HepG2 (cell line): ENCODE results near the gene CDK6. TPM values are rescaled to one million over a fixed set of nuclear protein-coding genes. Genes with fewer than 3 reads are reported as not detected.

Experiments used
- AGO2 ChIP-seq: fragments of 200-400 bp; formaldehyde crosslinking; optimal IDR thresholded peaks from 2 replicates; pipeline ENCODE3; 2017; ENCODE audit warnings: mild to moderate bottlenecking, low read depth, low read length, moderate library complexity
- ARID5B ChIP-seq: IDR thresholded peaks from 2 replicates; pipeline ENCODE4 v1.4.0; 2020; ENCODE audit warnings: mild to moderate bottlenecking, missing genetic modification reagents
- ATF4 ChIP-seq, 2 experiments: fragments of 450-650 bp in 1 of 2; sonication (generic) in 1 of 2; formaldehyde crosslinking; IDR thresholded peaks; 2 replicates each; pipeline versions ENCODE4 v1.5.0 to v1.8.0; 2020 to 2022; ENCODE audit warnings: mild to moderate bottlenecking in 1 of 2, missing genetic modification reagents in 1 of 2
- FOXP4 ChIP-seq: sonication (generic); formaldehyde crosslinking; IDR thresholded peaks from 2 replicates; pipeline ENCODE4 v1.4.0; 2020; ENCODE audit warnings: missing genetic modification reagents
- GTF2F1 ChIP-seq: fragments of 150-350 bp; IDR thresholded peaks from 2 replicates; pipeline ENCODE4 v1.6.1; 2014; ENCODE audit warnings: low read length
- JUND ChIP-seq: sonication (generic); formaldehyde crosslinking; IDR thresholded peaks from 2 replicates; pipeline ENCODE4 v1.8.0; 2022; ENCODE audit warnings: mild to moderate bottlenecking, missing genetic modification reagents
- MAFK ChIP-seq, 2 experiments: IDR thresholded peaks in 1 of 2; conservative IDR thresholded peaks in 1 of 2; 2 replicates each; pipeline ENCODE4 v1.6.1; 2011; ENCODE audit warnings: improper control_type of control experiment in 2 of 2, low read length in 2 of 2
- PRMT3 ChIP-seq: sonication (generic); formaldehyde crosslinking; IDR thresholded peaks from 2 replicates; pipeline ENCODE4 v1.8.1; 2022; ENCODE audit warnings: low read depth, mild to moderate bottlenecking, moderate library complexity, missing genetic modification reagents, borderline replicate concordance
- SAFB2 ChIP-seq: sonication (generic); formaldehyde crosslinking; IDR thresholded peaks from 2 replicates; pipeline ENCODE4 v1.5.1; 2020; ENCODE audit warnings: missing genetic modification reagents, low read depth, mild to moderate bottlenecking, borderline replicate concordance
- ZNF687 ChIP-seq: sonication (generic); formaldehyde crosslinking; IDR thresholded peaks from 2 replicates; pipeline ENCODE4 v1.5.1; 2020; ENCODE audit warnings: mild to moderate bottlenecking, missing genetic modification reagents, moderate library complexity
- polyA plus RNA-seq, 8 experiments: library from polyadenylated mRNA; depleted of rRNA in 3 of 8; stranded (reverse) in 7 of 8; unstranded in 1 of 8; fragments of >200 nt; fragmentation: Illumina TruSeq in 4 of 8; extraction: Trizol in 4 of 8; gene quantifications; 2 replicates each; pipeline versions ENCODE4 v1.2.1 to v1.2.3, GENCODE V29; 2011 to 2016; ENCODE audit warnings: low read depth in 4 of 8, missing spikeins in 1 of 8, mixed read lengths in 1 of 8; ENCODE audit not compliant: insufficient read depth in 1 of 8
- total RNA-seq, 5 experiments: library from RNA; depleted of rRNA; stranded (reverse); fragments of >200 nt; fragmentation: Illumina TruSeq; extraction: Trizol; gene quantifications; 2 replicates each; pipeline ENCODE4 v1.2.3, GENCODE V29; 2016; ENCODE audit warnings: low read depth in 1 of 5

CDK6 gene
- total and polyA plus RNA-seq, 2 of the 13 experiments (the other 11 are each of a cell fraction or from before 2014, with no cell fraction given), result 34.6 to 90.8 TPM

GRCh38 chr7:92682903-92683539, 153.4 kb downstream of the CDK6 start (continued):
- no peak for TF ChIP-seq ZNF687 (CRISPR knock-in tag)
- TF ChIP-seq JUND, result no peak
- TF ChIP-seq ATF4 (CRISPR knock-in tag; IDR thresholded peaks at IDR 0.05), result no peak
- no peak for TF ChIP-seq MAFK (conservative IDR thresholded peaks at IDR 0.05 in 1 of 2, IDR thresholded peaks at IDR 0.05 in 1 of 2; ENCODE audit: low read length in 2 of 2)
- no peak for TF ChIP-seq PRMT3 (CRISPR knock-in tag)
- no peak for TF ChIP-seq GTF2F1
- TF ChIP-seq FOXP4, result 0 out of 2 replicates have a peak, but pooled peaks have one; percentile 41
- peak; percentile 73; the same call in 1 of the 2 replicates for TF ChIP-seq ARID5B (CRISPR knock-in tag)
- TF ChIP-seq SAFB2, result no peak
- TF ChIP-seq AGO2, result no peak
